NCI-H1436 (cell line): Measurements from ENCODE around the gene AP1M1.
A peak's percentile ranks its signal among the peaks of the same experiment; 100 is the strongest.
"Not testable (repeated sequence)": the region's sequence is repeated elsewhere in the genome, so short reads cannot be mapped to it uniquely, and the experiment has no call there.

Experiments used
- DNase-seq: peaks from one replicate; lab custom pipeline; 2025; lab: John Stamatoyannopoulos, UW

Gene AP1M1

GRCh38 chr19:16261584-16262368 lies 64.1 kb downstream of the AP1M1 start:
- no peak for DNase-seq

- DNase-seq = no peak
These were observed 64.9 kb downstream of the AP1M1 start for GRCh38 chr19:16262618-16263017.

- no peak for DNase-seq
These were observed 65.5 kb downstream of the AP1M1 start for GRCh38 chr19:16263141-16263761.

- no peak for DNase-seq
These were observed 67.5 kb downstream of the AP1M1 start for GRCh38 chr19:16265205-16265604.

- no peak for DNase-seq
These were observed 68.3 kb downstream of the AP1M1 start for GRCh38 chr19:16265890-16266585.

- DNase-seq = no peak
These were observed 68.9 kb downstream of the AP1M1 start for GRCh38 chr19:16266586-16266942.

- DNase-seq = no peak
These were observed 71.1 kb downstream of the AP1M1 start for GRCh38 chr19:16268676-16269319.

GRCh38 chr19:16272945-16273344 lies 75.2 kb downstream of the AP1M1 start:
- no peak for DNase-seq

- DNase-seq = no peak
These were observed 76.7 kb downstream of the AP1M1 start for GRCh38 chr19:16274447-16274846.

- no peak for DNase-seq
These were observed 82.6 kb downstream of the AP1M1 start for GRCh38 chr19:16280306-16280705.

- DNase-seq = no peak
These were observed 84.0 kb downstream of the AP1M1 start for GRCh38 chr19:16281743-16282142.

GRCh38 chr19:16283210-16284061 lies 85.7 kb downstream of the AP1M1 start:
- DNase-seq = no peak

GRCh38 chr19:16284505-16284904 lies 86.8 kb downstream of the AP1M1 start:
- no peak for DNase-seq

GRCh38 chr19:16285079-16285478 lies 87.4 kb downstream of the AP1M1 start:
- DNase-seq = not testable (repeated sequence)

- peak; percentile 56 for DNase-seq
These were observed 88.2 kb downstream of the AP1M1 start for GRCh38 chr19:16285769-16286498.

- no peak for DNase-seq
These were observed 90.8 kb downstream of the AP1M1 start for GRCh38 chr19:16288544-16288943.

- no peak for DNase-seq
These were observed 91.9 kb downstream of the AP1M1 start for GRCh38 chr19:16289594-16289993.

GRCh38 chr19:16290692-16291091 lies 93.0 kb downstream of the AP1M1 start:
- no peak for DNase-seq

GRCh38 chr19:16293118-16294091 lies 95.7 kb downstream of the AP1M1 start:
- no peak for DNase-seq

GRCh38 chr19:16295057-16295456 lies 97.3 kb downstream of the AP1M1 start:
- DNase-seq = no peak
